Measurements from ENCODE around the gene MED13.

MED13 gene

GRCh38 chr17:62064791-62065563, at the start of gene MED13:
Gene MED13, minus strand, starts transcription at chr17:62065278. Its CDS starts 73 bp downstream, at chr17:62065205.
- H3K27ac Mint-ChIP-seq = peak within 1 kb of the TSS; percentile 98

GRCh38 chr17:62112229-62112628, 47.2 kb upstream of the MED13 start:
- peaks cover 3% of the 10 kb centered on the region for H3K27me3 Mint-ChIP-seq
- no peaks in the 10 kb centered on the region for H3K4me1 Mint-ChIP-seq (ENCODE audit: low read depth)
- H3K36me3 Mint-ChIP-seq (ENCODE audit: low read depth) = no peaks in the 10 kb centered on the region
- no peaks in the 10 kb centered on the region for H3K9me3 Mint-ChIP-seq
- H3K27ac Mint-ChIP-seq = no peak overlapping the region
- no peak overlapping the region for H3K4me3 Mint-ChIP-seq
- DNase-seq = no peak

More at GRCh38 chr17:62064791-62065563, at the start of gene MED13:
- Mint-ChIP-seq H3K27me3 (no peaks in the 10 kb centered on the region), H3K36me3 (ENCODE audit: low read depth) (peaks cover 48% of the 10 kb centered on the region), H3K4me1 (ENCODE audit: low read depth) (peaks cover 39% of the 10 kb centered on the region), H3K9me3 (no peaks in the 10 kb centered on the region), H3K4me3 (peak within 1 kb of the TSS; percentile 94)
- peak; percentile 75 for DNase-seq

- Mint-ChIP-seq H3K36me3 (ENCODE audit: low read depth) (no peaks in the 10 kb centered on the region), H3K27me3 (peaks cover 3% of the 10 kb centered on the region), H3K27ac (no peak overlapping the region), H3K4me1 (ENCODE audit: low read depth) (no peaks in the 10 kb centered on the region), H3K4me3 (no peak overlapping the region), H3K9me3 (no peaks in the 10 kb centered on the region)
- DNase-seq = no peak
These were observed 46.6 kb upstream of the MED13 start for GRCh38 chr17:62111562-62112171.

- no peak for DNase-seq
- H3K36me3 Mint-ChIP-seq (ENCODE audit: low read depth) = no peaks in the 10 kb centered on the region
- no peak overlapping the region for H3K27ac Mint-ChIP-seq
- H3K27me3 Mint-ChIP-seq = peaks cover 3% of the 10 kb centered on the region
- H3K4me3 Mint-ChIP-seq = no peak overlapping the region
- no peaks in the 10 kb centered on the region for H3K9me3 Mint-ChIP-seq
- H3K4me1 Mint-ChIP-seq (ENCODE audit: low read depth) = no peaks in the 10 kb centered on the region
These were observed 45.9 kb upstream of the MED13 start for GRCh38 chr17:62110923-62111484.

GRCh38 chr17:62109924-62110323, 44.8 kb upstream of the MED13 start:
- Mint-ChIP-seq H3K36me3 (ENCODE audit: low read depth) (no peaks in the 10 kb centered on the region), H3K27me3 (peaks cover 3% of the 10 kb centered on the region), H3K27ac (no peak overlapping the region), H3K4me1 (ENCODE audit: low read depth) (no peaks in the 10 kb centered on the region), H3K9me3 (no peaks in the 10 kb centered on the region), H3K4me3 (no peak overlapping the region)
- no peak for DNase-seq

GRCh38 chr17:62109378-62109902, 44.4 kb upstream of the MED13 start:
- Mint-ChIP-seq H3K27ac (no peak overlapping the region), H3K4me3 (no peak overlapping the region), H3K9me3 (no peaks in the 10 kb centered on the region), H3K27me3 (peaks cover 3% of the 10 kb centered on the region), H3K4me1 (ENCODE audit: low read depth) (no peaks in the 10 kb centered on the region), H3K36me3 (ENCODE audit: low read depth) (no peaks in the 10 kb centered on the region)
- peak; percentile 59 for DNase-seq

GRCh38 chr17:62105861-62106260, 40.8 kb upstream of the MED13 start:
- Mint-ChIP-seq H3K9me3 (no peaks in the 10 kb centered on the region), H3K27ac (no peak overlapping the region), H3K4me1 (ENCODE audit: low read depth) (no peaks in the 10 kb centered on the region), H3K4me3 (no peak overlapping the region), H3K27me3 (peaks cover under 1% of the 10 kb centered on the region), H3K36me3 (ENCODE audit: low read depth) (no peaks in the 10 kb centered on the region)
- no peak for DNase-seq

GRCh38 chr17:62105357-62105756, 40.3 kb upstream of the MED13 start:
- no peak for DNase-seq
- H3K36me3 Mint-ChIP-seq (ENCODE audit: low read depth) = no peaks in the 10 kb centered on the region
- no peaks in the 10 kb centered on the region for H3K27me3 Mint-ChIP-seq
- no peak overlapping the region for H3K4me3 Mint-ChIP-seq
- no peaks in the 10 kb centered on the region for H3K4me1 Mint-ChIP-seq (ENCODE audit: low read depth)
- no peaks in the 10 kb centered on the region for H3K9me3 Mint-ChIP-seq
- no peak overlapping the region for H3K27ac Mint-ChIP-seq

GRCh38 chr17:62101515-62101914, 36.4 kb upstream of the MED13 start:
- Mint-ChIP-seq H3K4me1 (ENCODE audit: low read depth) (peaks cover 11% of the 10 kb centered on the region), H3K27ac (no peak overlapping the region), H3K27me3 (no peaks in the 10 kb centered on the region), H3K4me3 (no peak overlapping the region), H3K9me3 (no peaks in the 10 kb centered on the region), H3K36me3 (ENCODE audit: low read depth) (no peaks in the 10 kb centered on the region)
- DNase-seq = no peak

GRCh38 chr17:62101090-62101489, 36.0 kb upstream of the MED13 start:
- Mint-ChIP-seq H3K9me3 (no peaks in the 10 kb centered on the region), H3K27ac (no peak overlapping the region), H3K27me3 (no peaks in the 10 kb centered on the region), H3K4me1 (ENCODE audit: low read depth) (peaks cover 11% of the 10 kb centered on the region), H3K4me3 (no peak overlapping the region), H3K36me3 (ENCODE audit: low read depth) (no peaks in the 10 kb centered on the region)
- no peak for DNase-seq

- Mint-ChIP-seq H3K36me3 (ENCODE audit: low read depth) (no peaks in the 10 kb centered on the region), H3K27me3 (no peaks in the 10 kb centered on the region), H3K4me3 (no peak overlapping the region), H3K9me3 (no peaks in the 10 kb centered on the region), H3K4me1 (ENCODE audit: low read depth) (peaks cover 11% of the 10 kb centered on the region), H3K27ac (no peak overlapping the region)
- DNase-seq = no peak
These were observed 35.0 kb upstream of the MED13 start for GRCh38 chr17:62100055-62100454.

GRCh38 chr17:62099532-62099931, 34.5 kb upstream of the MED13 start:
- H3K27ac Mint-ChIP-seq = no peak overlapping the region
- H3K4me3 Mint-ChIP-seq = no peak overlapping the region
- no peak for DNase-seq
- no peaks in the 10 kb centered on the region for H3K27me3 Mint-ChIP-seq
- no peaks in the 10 kb centered on the region for H3K9me3 Mint-ChIP-seq
- H3K4me1 Mint-ChIP-seq (ENCODE audit: low read depth) = peaks cover 11% of the 10 kb centered on the region
- H3K36me3 Mint-ChIP-seq (ENCODE audit: low read depth) = no peaks in the 10 kb centered on the region

GRCh38 chr17:62098623-62099231, 33.6 kb upstream of the MED13 start:
- Mint-ChIP-seq H3K27me3 (no peaks in the 10 kb centered on the region), H3K9me3 (no peaks in the 10 kb centered on the region), H3K27ac (no peak overlapping the region), H3K4me1 (ENCODE audit: low read depth) (peaks cover 16% of the 10 kb centered on the region), H3K36me3 (ENCODE audit: low read depth) (no peaks in the 10 kb centered on the region), H3K4me3 (no peak overlapping the region)
- DNase-seq = no peak

- no peak for DNase-seq
- Mint-ChIP-seq H3K27ac (no peak overlapping the region), H3K36me3 (ENCODE audit: low read depth) (no peaks in the 10 kb centered on the region), H3K9me3 (no peaks in the 10 kb centered on the region), H3K4me3 (no peak overlapping the region), H3K4me1 (ENCODE audit: low read depth) (peaks cover 25% of the 10 kb centered on the region), H3K27me3 (no peaks in the 10 kb centered on the region)
These were observed 31.3 kb upstream of the MED13 start for GRCh38 chr17:62096401-62096670.

GRCh38 chr17:62094175-62094574, 29.1 kb upstream of the MED13 start:
- DNase-seq = no peak
- peaks cover 23% of the 10 kb centered on the region for H3K4me1 Mint-ChIP-seq (ENCODE audit: low read depth)
- no peaks in the 10 kb centered on the region for H3K36me3 Mint-ChIP-seq (ENCODE audit: low read depth)
- H3K4me3 Mint-ChIP-seq = no peak overlapping the region
- H3K27me3 Mint-ChIP-seq = no peaks in the 10 kb centered on the region
- no peaks in the 10 kb centered on the region for H3K9me3 Mint-ChIP-seq
- no peak overlapping the region for H3K27ac Mint-ChIP-seq

Measured in activated T-cell treated with anti-CD3 and anti-CD28 coated beads, Interleukin-2, amount 50 U/mL, for 24 hours (primary cell).